ENCODE results near the gene CRACR2A. TPM values are rescaled to one million over a fixed set of nuclear protein-coding genes. Genes with fewer than 3 reads are reported as not detected.

CRACR2A gene
- total RNA-seq, 2 donors from 2014 or later: 52.8 to 54.8 TPM

DNA sequence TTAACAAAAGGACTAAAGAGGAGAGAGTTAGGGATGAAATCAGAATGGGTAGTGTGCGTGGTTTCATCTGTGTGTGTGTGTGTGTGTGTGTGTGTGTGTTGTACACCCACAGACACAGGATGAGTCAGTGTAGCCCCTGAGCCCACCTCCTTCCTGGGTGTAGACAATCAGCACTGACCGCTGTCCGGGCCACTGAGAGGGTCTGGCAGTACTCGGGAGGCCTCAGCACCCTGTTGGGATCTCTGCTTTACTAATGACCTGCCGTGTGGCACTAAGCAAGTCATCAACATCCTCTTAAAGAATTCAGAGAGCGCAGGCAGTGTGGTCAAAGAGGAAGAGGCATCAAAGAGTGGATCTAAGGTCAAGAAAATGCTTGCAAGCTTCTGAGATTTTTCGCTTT is 149.3 kb downstream of the CRACR2A start:
- DNase-seq (no peak), ATAC-seq (no peak)
- Mint-ChIP-seq H3K4me1 (peaks cover 18% of the 10 kb centered on the region), H3K27me3 (no peaks in the 10 kb centered on the region), H3K36me3 (ENCODE audit: low read depth) (no peaks in the 10 kb centered on the region), H3K27ac (no peak overlapping the region), H3K4me3 (no peak overlapping the region)
- no peaks in the 10 kb centered on the region for H3K9me3 ChIP-seq (ENCODE audit: control insufficient read depth, low read length, poor library complexity, severe bottlenecking)

DNA sequence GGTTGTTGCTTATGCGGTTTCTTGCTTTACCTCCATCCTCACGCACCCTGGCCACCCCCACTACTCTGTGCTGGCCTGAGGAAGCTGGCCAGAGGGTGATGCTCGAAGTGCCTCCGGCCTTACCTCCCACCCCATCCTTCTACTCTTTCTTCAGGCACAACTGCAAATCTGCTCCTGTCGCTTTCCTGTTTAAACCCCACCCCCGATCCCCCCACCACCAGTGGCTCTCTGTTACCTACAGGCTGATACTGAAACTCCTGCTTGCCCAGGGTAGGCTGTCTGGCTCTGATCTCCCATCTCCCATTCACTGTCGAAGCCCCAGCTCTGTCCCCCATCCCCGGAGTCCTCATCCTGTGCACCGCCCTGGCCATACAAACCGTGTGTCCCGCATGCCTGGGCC is 150.4 kb downstream of the CRACR2A start:
- no peak for DNase-seq
- no peaks in the 10 kb centered on the region for H3K36me3 Mint-ChIP-seq (ENCODE audit: low read depth)
- H3K9me3 ChIP-seq (ENCODE audit: control insufficient read depth, low read length, poor library complexity, severe bottlenecking): no peaks in the 10 kb centered on the region
- H3K4me1 Mint-ChIP-seq: peaks cover 18% of the 10 kb centered on the region
- H3K27me3 Mint-ChIP-seq: no peaks in the 10 kb centered on the region
- H3K27ac Mint-ChIP-seq: no peak overlapping the region
- no peak overlapping the region for H3K4me3 Mint-ChIP-seq
- no peak for ATAC-seq

DNA sequence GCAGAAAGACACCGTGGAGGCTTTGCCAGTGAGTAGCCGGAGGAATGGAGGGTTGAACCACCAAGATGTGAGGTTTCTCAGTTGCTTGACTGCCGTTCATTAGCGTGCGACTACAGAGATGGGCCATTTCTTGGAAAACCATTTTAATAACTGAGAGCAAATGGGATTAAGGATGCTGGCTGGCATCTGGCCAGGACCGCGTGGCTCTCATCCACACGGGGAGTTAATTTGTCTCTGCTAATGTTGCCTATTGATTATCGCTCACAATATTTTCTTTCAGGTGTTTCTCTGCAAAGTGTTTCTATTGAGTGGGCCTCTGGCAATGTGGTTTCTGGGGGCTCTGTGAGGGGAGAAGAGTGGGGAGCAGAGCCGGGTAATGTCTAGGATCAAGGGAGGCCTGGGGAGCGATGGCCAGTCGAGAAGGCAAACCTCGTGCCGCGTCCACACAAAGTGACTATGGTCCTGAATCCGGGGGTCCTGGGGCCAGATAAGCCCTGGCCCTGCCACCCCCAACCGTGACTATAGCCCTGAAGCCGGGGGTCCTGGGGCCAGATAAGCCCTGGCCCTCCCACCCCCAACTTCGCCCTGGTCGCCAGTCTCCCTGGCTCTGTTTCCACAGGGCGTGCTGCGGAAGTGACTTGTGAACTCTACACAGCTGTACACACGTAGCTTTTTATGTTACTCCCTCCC is 151.3 kb downstream of the CRACR2A start:
- no peaks in the 10 kb centered on the region for H3K9me3 ChIP-seq (ENCODE audit: control insufficient read depth, low read length, poor library complexity, severe bottlenecking)
- Mint-ChIP-seq H3K36me3 (ENCODE audit: low read depth) (no peaks in the 10 kb centered on the region), H3K27me3 (no peaks in the 10 kb centered on the region), H3K27ac (no peak overlapping the region), H3K4me1 (peaks cover 14% of the 10 kb centered on the region), H3K4me3 (no peak overlapping the region)
- ATAC-seq (no peak), DNase-seq (no peak)

DNA sequence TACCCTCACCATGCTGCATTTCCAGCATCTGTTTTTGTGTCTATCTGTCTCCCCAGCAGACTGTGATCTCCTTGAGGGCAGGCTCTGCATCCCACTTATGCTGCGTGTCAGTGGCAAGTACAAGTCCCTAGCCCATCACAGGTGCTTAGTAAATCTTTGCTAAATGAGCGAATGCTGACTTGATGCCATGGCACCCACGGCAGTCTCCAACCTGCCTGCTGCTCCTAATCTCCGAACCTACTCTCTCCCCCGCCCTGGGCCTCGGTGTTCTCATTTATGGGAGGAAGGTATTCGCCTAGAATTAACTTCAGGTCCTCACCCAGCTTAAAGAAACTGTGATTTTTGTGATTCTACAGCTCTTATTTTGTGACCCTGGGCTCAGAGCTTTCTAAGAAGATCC is 152.0 kb downstream of the CRACR2A start:
- H3K4me3 Mint-ChIP-seq: no peak overlapping the region
- H3K4me1 Mint-ChIP-seq: peaks cover 12% of the 10 kb centered on the region
- H3K9me3 ChIP-seq (ENCODE audit: control insufficient read depth, low read length, poor library complexity, severe bottlenecking): no peaks in the 10 kb centered on the region
- H3K27ac Mint-ChIP-seq: no peak overlapping the region
- ATAC-seq: no peak
- DNase-seq: no peak
- H3K27me3 Mint-ChIP-seq: peaks cover 6% of the 10 kb centered on the region
- peaks cover 2% of the 10 kb centered on the region for H3K36me3 Mint-ChIP-seq (ENCODE audit: low read depth)

DNA sequence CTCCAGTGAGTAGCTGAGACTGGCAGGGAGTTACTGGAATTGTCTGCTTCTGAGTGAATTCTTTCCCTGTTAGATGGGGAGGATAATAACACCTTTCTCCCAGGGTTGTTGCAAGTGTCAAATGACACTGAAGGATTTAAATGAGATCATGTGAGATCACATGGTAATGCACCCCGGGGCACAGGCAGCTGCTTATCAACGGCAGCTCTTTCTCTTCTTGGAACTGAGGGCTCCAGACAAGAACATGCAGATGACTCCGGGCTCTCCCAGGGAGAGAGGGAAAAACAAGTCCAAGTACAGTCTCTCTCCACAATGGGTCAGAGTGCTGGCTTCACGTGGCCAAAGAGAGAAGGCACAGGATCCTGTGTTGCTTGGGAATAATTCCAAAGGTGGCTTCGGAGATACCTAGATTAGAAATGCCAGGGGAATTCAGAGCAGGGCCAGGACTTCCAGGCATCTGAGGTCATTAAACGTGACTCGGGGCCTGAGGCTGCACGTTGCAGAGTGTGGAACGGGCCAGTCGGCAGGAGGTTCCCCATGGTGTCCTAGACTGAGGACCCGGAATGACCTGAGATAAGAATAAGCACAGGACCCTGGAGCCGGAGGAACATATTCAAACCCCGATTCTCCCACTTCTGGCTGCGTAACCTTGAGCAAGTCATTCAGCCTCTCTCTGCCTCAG is 152.7 kb downstream of the CRACR2A start:
- peaks cover 12% of the 10 kb centered on the region for H3K27me3 Mint-ChIP-seq
- no peak overlapping the region for H3K27ac Mint-ChIP-seq
- no peak for DNase-seq

DNA sequence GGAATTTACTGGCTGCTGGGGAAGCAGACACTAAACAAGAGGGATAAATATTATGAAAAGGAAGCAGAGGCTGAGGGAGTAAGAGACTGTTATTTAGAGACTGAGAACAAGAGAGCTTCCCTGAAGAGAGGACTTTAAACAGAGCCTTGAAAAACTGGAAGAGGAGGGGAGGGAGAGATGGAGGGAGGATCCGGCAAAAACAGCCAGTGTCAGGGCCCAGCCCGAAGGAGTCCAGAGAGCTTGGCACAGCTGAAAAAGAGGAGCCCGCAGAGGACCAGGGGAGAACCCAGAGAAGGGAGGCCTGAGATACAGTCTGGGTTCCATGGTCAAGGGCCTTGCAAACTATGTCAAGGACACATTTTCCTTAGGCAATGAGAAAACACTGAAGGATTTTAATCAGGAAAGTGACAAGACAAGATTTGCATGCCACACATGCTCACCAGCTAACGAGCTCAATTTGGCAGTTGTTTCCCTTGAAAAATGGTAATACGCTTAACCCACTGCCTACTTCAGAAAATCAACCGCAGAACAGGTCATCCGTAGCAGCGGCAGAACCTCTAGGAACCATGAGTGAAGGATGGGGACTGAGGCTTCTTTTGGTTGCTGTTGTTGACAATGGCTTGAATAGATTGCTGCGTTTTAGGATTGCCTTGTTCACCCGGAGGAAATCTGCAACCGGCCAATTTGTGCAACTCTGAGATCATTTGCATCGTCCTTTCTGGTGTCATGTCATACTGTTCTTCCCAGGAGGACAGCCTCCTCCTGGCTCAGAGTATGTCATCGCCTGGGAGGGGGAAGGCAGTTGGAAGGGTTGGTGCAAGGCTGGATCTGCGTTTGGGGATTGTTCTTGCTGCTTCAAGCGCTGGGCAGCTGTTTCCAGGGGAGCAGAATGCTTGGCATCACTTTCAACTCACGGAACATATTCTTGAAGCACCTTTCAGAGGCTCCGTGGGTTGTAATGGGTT is 153.7 kb downstream of the CRACR2A start:
- Mint-ChIP-seq H3K4me3 (no peak overlapping the region), H3K4me1 (peaks cover 6% of the 10 kb centered on the region), H3K36me3 (ENCODE audit: low read depth) (peaks cover 3% of the 10 kb centered on the region), H3K27me3 (peaks cover 16% of the 10 kb centered on the region), H3K27ac (no peak overlapping the region)
- ATAC-seq: no peak
- H3K9me3 ChIP-seq (ENCODE audit: control insufficient read depth, low read length, poor library complexity, severe bottlenecking): no peaks in the 10 kb centered on the region
- no peak for DNase-seq

More for the DNA sequence above, 152.7 kb downstream of the CRACR2A start:
- H3K9me3 ChIP-seq (ENCODE audit: control insufficient read depth, low read length, poor library complexity, severe bottlenecking): no peaks in the 10 kb centered on the region
- Mint-ChIP-seq H3K4me3 (no peak overlapping the region), H3K36me3 (ENCODE audit: low read depth) (peaks cover 3% of the 10 kb centered on the region), H3K4me1 (peaks cover 11% of the 10 kb centered on the region)
- no peak for ATAC-seq

DNA sequence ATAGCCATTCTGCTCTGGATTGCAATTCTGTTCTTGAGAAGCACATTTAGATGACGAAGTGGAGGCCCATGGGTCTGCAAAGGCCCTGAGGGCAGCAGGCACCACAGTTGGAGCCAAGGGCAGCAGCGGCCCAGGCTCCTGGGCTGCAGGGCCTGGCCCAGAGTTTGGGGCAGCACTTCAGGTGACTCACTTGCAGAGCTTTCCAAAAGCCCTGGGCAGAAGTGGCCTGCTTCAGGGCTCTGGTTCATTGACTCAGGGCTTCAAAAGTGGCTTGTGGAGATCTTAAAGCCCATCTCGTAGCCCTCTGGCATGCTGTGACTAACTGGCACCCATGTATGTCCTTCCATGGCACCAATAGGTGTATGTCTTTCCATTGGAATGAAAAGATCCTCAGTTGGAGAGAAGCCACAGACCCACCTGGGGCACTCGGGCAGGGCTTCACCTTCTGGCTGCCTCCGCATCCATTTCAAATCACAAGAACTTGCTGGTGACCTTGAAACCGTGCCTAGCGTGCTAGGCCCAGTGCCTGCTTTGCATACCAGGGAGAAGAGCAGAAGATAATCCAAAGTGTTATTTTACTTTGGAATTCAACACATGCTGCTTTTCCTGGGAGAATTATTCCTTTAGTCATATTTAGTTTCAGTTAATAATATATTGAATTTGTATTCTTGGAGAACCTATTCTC is 155.2 kb downstream of the CRACR2A start:
- H3K4me3 Mint-ChIP-seq: no peak overlapping the region
- DNase-seq (no peak), ATAC-seq (no peak)
- no peak overlapping the region for H3K27ac Mint-ChIP-seq
- H3K27me3 Mint-ChIP-seq: peaks cover 29% of the 10 kb centered on the region
- peaks cover 3% of the 10 kb centered on the region for H3K4me1 Mint-ChIP-seq
- peaks cover 8% of the 10 kb centered on the region for H3K36me3 Mint-ChIP-seq (ENCODE audit: low read depth)
- no peaks in the 10 kb centered on the region for H3K9me3 ChIP-seq (ENCODE audit: control insufficient read depth, low read length, poor library complexity, severe bottlenecking)

DNA sequence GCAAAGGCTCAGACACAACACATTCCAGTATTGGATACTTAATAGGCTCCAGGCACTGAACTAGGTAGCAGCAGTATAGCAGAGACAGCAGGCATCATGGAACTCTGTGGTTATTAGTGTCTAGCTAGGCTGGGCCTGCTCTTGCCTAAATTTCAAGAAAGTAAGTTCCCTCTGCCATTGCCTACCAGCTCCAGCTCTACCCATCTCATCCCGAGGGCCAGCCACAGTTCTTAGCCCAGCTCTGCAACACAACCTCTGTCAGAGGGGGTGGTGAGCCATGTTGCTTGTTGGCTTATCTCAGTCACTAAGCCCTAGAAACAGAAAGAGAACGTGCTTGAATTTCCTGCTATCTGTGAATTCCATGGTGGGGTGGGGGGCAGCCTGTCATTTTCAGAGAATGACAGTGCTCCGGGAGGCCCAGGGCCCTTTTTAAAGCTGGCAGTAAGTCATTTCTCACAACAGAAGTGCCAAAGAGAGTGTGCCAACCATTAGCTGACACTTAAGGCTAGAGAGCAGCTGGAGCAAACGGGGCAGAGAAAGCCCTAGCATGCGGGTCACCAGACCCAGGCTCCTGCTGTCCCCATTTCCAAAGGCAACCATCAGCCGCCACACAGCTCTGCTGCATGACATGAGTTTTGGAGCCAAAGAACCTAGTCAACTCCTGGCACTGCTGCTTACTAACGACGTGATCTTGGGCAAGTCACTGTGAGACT is 156.1 kb downstream of the CRACR2A start:
- ATAC-seq: no peak
- no peaks in the 10 kb centered on the region for H3K9me3 ChIP-seq (ENCODE audit: control insufficient read depth, low read length, poor library complexity, severe bottlenecking)
- Mint-ChIP-seq H3K4me1 (peaks cover 3% of the 10 kb centered on the region), H3K27me3 (peaks cover 35% of the 10 kb centered on the region), H3K4me3 (no peak overlapping the region), H3K36me3 (ENCODE audit: low read depth) (peaks cover 8% of the 10 kb centered on the region), H3K27ac (no peak overlapping the region)
- DNase-seq: no peak

DNA sequence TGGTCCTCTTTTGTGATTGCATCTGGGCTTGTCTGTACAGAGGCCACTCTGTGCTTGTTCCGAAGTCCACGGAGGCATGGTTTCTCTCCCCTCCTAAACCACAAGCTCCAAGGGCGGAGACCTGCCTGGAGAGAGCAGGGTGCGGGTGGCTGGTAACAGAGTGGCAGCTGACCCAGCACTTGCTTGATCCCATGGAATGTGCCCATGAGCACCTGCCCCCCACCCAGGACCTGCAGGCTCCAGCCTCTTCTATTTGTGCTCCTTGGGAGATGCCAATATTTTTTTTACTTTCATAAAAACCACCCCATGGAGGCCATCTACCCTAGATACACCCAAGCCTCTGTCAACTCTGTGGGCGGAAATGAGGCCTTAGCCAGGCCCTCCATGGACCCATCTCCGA is 157.2 kb downstream of the CRACR2A start:
- Mint-ChIP-seq H3K27ac (peak overlapping the region; percentile 56), H3K4me3 (no peak overlapping the region)

DNA sequence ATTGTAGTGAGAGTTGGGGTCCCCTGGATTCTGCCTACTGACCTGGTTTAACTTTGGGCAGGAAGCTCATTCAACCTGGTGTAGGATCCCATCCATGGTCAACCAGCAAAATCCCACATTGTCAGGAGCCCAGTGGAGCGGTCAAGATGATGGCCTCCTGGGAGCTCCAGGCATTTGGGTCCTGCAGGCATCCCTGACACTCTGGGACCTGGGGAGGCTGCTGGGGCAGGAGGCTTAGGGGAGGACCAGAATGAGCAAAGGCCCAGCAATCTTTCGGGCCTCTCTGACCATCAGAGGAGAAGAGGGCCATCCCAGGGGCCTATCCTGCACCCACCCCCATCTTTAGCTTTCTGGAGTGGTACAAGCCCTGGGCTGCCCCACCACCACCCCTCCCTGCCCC is 157.9 kb downstream of the CRACR2A start:
- no peak overlapping the region for H3K4me3 Mint-ChIP-seq
- no peaks in the 10 kb centered on the region for H3K4me1 Mint-ChIP-seq
- H3K36me3 Mint-ChIP-seq (ENCODE audit: low read depth): peaks cover 8% of the 10 kb centered on the region
- DNase-seq (no peak), ATAC-seq (no peak)
- H3K27me3 Mint-ChIP-seq: peaks cover 54% of the 10 kb centered on the region
- H3K27ac Mint-ChIP-seq: no peak overlapping the region
- no peaks in the 10 kb centered on the region for H3K9me3 ChIP-seq (ENCODE audit: control insufficient read depth, low read length, poor library complexity, severe bottlenecking)

More for the DNA sequence above, 157.2 kb downstream of the CRACR2A start:
- no peaks in the 10 kb centered on the region for H3K9me3 ChIP-seq (ENCODE audit: control insufficient read depth, low read length, poor library complexity, severe bottlenecking)
- H3K27me3 Mint-ChIP-seq: peaks cover 46% of the 10 kb centered on the region
- no peak for ATAC-seq
- H3K36me3 Mint-ChIP-seq (ENCODE audit: low read depth): peaks cover 8% of the 10 kb centered on the region
- H3K4me1 Mint-ChIP-seq: no peaks in the 10 kb centered on the region
- no peak for DNase-seq

DNA sequence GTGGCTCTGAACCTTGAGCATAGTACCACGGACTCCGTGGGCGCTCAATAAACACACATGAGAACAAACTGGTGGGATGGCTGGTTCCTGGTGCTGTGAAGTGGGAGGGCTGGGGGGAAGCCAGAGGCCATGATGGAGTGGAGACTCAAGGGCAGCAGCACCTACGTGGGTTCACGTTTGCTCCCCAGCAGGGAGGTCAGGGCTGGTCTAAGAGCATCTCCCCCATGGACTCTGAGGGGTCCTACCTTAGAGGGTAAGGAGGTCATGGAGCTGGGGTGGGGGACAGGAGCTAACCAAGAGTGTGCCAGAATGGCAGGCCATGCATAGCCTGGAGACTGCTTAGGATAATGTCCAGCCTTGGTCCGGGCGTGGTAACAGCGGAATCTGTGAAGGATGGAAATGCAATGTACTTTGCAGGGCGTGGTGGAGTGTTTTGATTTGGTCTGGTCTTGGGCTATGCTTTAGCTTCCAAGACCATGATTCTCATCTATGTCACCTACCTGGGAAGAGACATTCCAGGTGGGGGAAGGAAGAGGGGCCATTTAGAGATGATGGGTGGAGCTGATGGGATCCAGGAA is 158.9 kb downstream of the CRACR2A start:
- no peaks in the 10 kb centered on the region for H3K9me3 ChIP-seq (ENCODE audit: control insufficient read depth, low read length, poor library complexity, severe bottlenecking)
- peaks cover 64% of the 10 kb centered on the region for H3K27me3 Mint-ChIP-seq
- H3K27ac Mint-ChIP-seq: no peak overlapping the region
- H3K36me3 Mint-ChIP-seq (ENCODE audit: low read depth): peaks cover 8% of the 10 kb centered on the region
- no peak for DNase-seq
- no peaks in the 10 kb centered on the region for H3K4me1 Mint-ChIP-seq
- ATAC-seq: no peak
- H3K4me3 Mint-ChIP-seq: no peak overlapping the region
